Measurements from ENCODE around the gene HDHD2.
"Not testable (repeated sequence)": the region's sequence is repeated elsewhere in the genome, so short reads cannot be mapped to it uniquely, and the experiment has no call there.

HDHD2 gene

GRCh38 chr18:47150029-47150823, at the start of gene HDHD2:
Gene HDHD2 (minus strand): TSS chr18:47150500. CDS start chr18:47136439, 14,061 bp downstream.
- peak; percentile 71 to 90 for DNase-seq
- intact Hi-C loops (cut with DNase I; ENCODE audit: low total_unique reads) = no loop called here
- Histone ChIP-seq H3K4me3 (peak within 1 kb of the TSS; percentile 62 to 68), H3K4me1 (peaks cover 0 to 18% (median 6%) of the 10 kb centered on the region in 4 donors), H3K9me3 (no peaks in the 10 kb centered on the region), H3K27me3 (no peaks in the 10 kb centered on the region), H3K27ac (peak within 1 kb of the TSS; percentile 83 to 90), H3K36me3 (peaks cover 11 to 14% (median 12%) of the 10 kb centered on the region in 3 donors)
- TF ChIP-seq CTCF (IDR thresholded peaks at IDR 0.05) = no peak

- H3K9me3 ChIP-seq; H3K4me1 ChIP-seq; H3K36me3 ChIP-seq; intact Hi-C loops (cut with DNase I; ENCODE audit: low total_unique reads); H3K4me3 ChIP-seq; H3K27ac ChIP-seq; H3K27me3 ChIP-seq; DNase-seq: not testable (repeated sequence)
Observed at GRCh38 chr18:47195961-47196360, 45.7 kb upstream of the HDHD2 start.

- H3K4me3 ChIP-seq = no peak overlapping the region
- H3K27me3 ChIP-seq = peaks cover 0 to 3% of the 10 kb centered on the region in 2 donors
- no peaks in the 10 kb centered on the region for H3K36me3 ChIP-seq
- H3K9me3 ChIP-seq = no peaks in the 10 kb centered on the region
- intact Hi-C loops (cut with DNase I; ENCODE audit: low total_unique reads) = no loop called here
- no peak overlapping the region for H3K27ac ChIP-seq
- H3K4me1 ChIP-seq = no peaks in the 10 kb centered on the region
- TF ChIP-seq CTCF (IDR thresholded peaks at IDR 0.05) = no peak
- no peak for DNase-seq
Observed at GRCh38 chr18:47191961-47192360, 41.7 kb upstream of the HDHD2 start.

GRCh38 chr18:47187721-47188120, 37.4 kb upstream of the HDHD2 start:
- Histone ChIP-seq H3K4me3 (no peak overlapping the region), H3K27ac (no peak overlapping the region), H3K27me3 (no peaks in the 10 kb centered on the region), H3K9me3 (no peaks in the 10 kb centered on the region), H3K4me1 (no peaks in the 10 kb centered on the region), H3K36me3 (no peaks in the 10 kb centered on the region)
- intact Hi-C loops (cut with DNase I; ENCODE audit: low total_unique reads) = no loop called here
- no peak for TF ChIP-seq CTCF (IDR thresholded peaks at IDR 0.05)
- DNase-seq = no peak

GRCh38 chr18:47184419-47185050, 34.2 kb upstream of the HDHD2 start:
- H3K27ac ChIP-seq = no peak overlapping the region
- H3K9me3 ChIP-seq = no peaks in the 10 kb centered on the region
- no peaks in the 10 kb centered on the region for H3K27me3 ChIP-seq
- H3K4me1 ChIP-seq = no peaks in the 10 kb centered on the region
- intact Hi-C loops (cut with DNase I; ENCODE audit: low total_unique reads) = no loop called here
- no peaks in the 10 kb centered on the region for H3K36me3 ChIP-seq
- DNase-seq = no peak
- H3K4me3 ChIP-seq = no peak overlapping the region
- TF ChIP-seq CTCF (IDR thresholded peaks at IDR 0.05) = no peak

- H3K27ac ChIP-seq; H3K36me3 ChIP-seq; H3K9me3 ChIP-seq; H3K4me1 ChIP-seq; H3K4me3 ChIP-seq; DNase-seq; H3K27me3 ChIP-seq; intact Hi-C loops (cut with DNase I; ENCODE audit: low total_unique reads): not testable (repeated sequence)
Observed at GRCh38 chr18:47182156-47182555, 31.9 kb upstream of the HDHD2 start.
